ENCODE results near the gene FSTL4. TPM values are rescaled to one million over a fixed set of nuclear protein-coding genes. Genes with fewer than 3 reads are reported as not detected.

The FSTL4 gene
- polyA plus RNA-seq, 3 donors: not detected

- Histone ChIP-seq H3K79me2 (ENCODE audit: insufficient read depth, low read length) (no peaks in the 10 kb centered on the region), H2AFZ (ENCODE audit: insufficient read depth, low read depth, low read length, poor library complexity, severe bottlenecking) (no peak overlapping the region), H3K9ac (ENCODE audit: insufficient read depth, low read length, poor library complexity, severe bottlenecking) (no peak overlapping the region), H3K4me1 (ENCODE audit: control insufficient read depth in 1 of 2, insufficient read depth in 2 of 2, low read length in 2 of 2) (peaks cover 0 to 2% of the 10 kb centered on the region in 2 donors), H3K4me2 (replicated peaks; ENCODE audit: extremely low read depth, low read length, poor library complexity, severe bottlenecking) (no peak overlapping the region), H3K9me3 (replicated peaks in 1 of 2; ENCODE audit: control insufficient read depth in 1 of 2, insufficient read depth in 1 of 2, low read length in 2 of 2) (no peaks in the 10 kb centered on the region), H3K27me3 (ENCODE audit: control insufficient read depth in 2 of 2, insufficient read depth in 2 of 2, low read length in 2 of 2) (no peaks in the 10 kb centered on the region), H3K36me3 (replicated peaks in 1 of 2; ENCODE audit: control insufficient read depth in 1 of 2, insufficient read depth in 2 of 2, low read length in 2 of 2) (no peaks in the 10 kb centered on the region), H3K4me3 (replicated peaks in 1 of 3; ENCODE audit: low read depth in 2 of 3, low read length in 3 of 3) (no peak overlapping the region), H3K27ac (ENCODE audit: low read depth in 1 of 2, low read length in 2 of 2) (no peak overlapping the region), H4K20me1 (ENCODE audit: insufficient read depth, low read length) (no peaks in the 10 kb centered on the region)
- 86% methylated on average over 1 of the region's 3 CpGs for WGBS (ENCODE audit: insufficient coverage)
- Mint-ChIP-seq H3K27me3 (ENCODE audit: low read depth in 3 of 3) (peaks cover 0 to 5% (median 4%) of the 10 kb centered on the region in 3 donors), H3K27ac (peak overlapping the region in 1 of 7 donors; percentile 61), H3K9me3 (peaks cover 0 to 2% (median 0%) of the 10 kb centered on the region in 7 donors), H3K4me1 (peaks cover 15% of the 10 kb centered on the region), H3K36me3 (no peaks in the 10 kb centered on the region), H3K4me3 (no peak overlapping the region)
- no peak for TF ChIP-seq CTCF (IDR thresholded peaks at IDR 0.05)
- intact Hi-C loops (cut with micrococcal nuclease): no loop called here
- no peak for DNase-seq
Observed at GRCh38 chr5:133232435-133232834, 379.9 kb downstream of the FSTL4 start.

GRCh38 chr5:133232011-133232410 lies 380.3 kb downstream of the FSTL4 start:
- H3K4me1 Mint-ChIP-seq: peaks cover 15% of the 10 kb centered on the region

More at GRCh38 chr5:133232011-133232410, 380.3 kb downstream of the FSTL4 start:
- Mint-ChIP-seq H3K27me3 (ENCODE audit: low read depth in 3 of 3) (peaks cover 0 to 5% (median 4%) of the 10 kb centered on the region in 3 donors), H3K4me3 (no peak overlapping the region), H3K27ac (peak overlapping the region in 2 of 7 donors; percentile 61 to 84), H3K36me3 (no peaks in the 10 kb centered on the region), H3K9me3 (peaks cover 0 to 2% (median 0%) of the 10 kb centered on the region in 7 donors)
- no peaks in the 10 kb centered on the region for H3K27me3 ChIP-seq (ENCODE audit: control insufficient read depth in 2 of 2, insufficient read depth in 2 of 2, low read length in 2 of 2)
- no peak for TF ChIP-seq CTCF (IDR thresholded peaks at IDR 0.05)
- H3K36me3 ChIP-seq (replicated peaks in 1 of 2; ENCODE audit: control insufficient read depth in 1 of 2, insufficient read depth in 2 of 2, low read length in 2 of 2): no peaks in the 10 kb centered on the region
- no peak overlapping the region for H3K4me3 ChIP-seq (replicated peaks in 1 of 3; ENCODE audit: low read depth in 2 of 3, low read length in 3 of 3)
- H3K79me2 ChIP-seq (ENCODE audit: insufficient read depth, low read length): no peaks in the 10 kb centered on the region
- peak in 2 of 3 donors; percentile 70 to 72 for DNase-seq
- WGBS (ENCODE audit: insufficient coverage): 31% methylated on average over 4 of the region's 6 CpGs
- H2AFZ ChIP-seq (ENCODE audit: insufficient read depth, low read depth, low read length, poor library complexity, severe bottlenecking): no peak overlapping the region
- no peak overlapping the region for H3K27ac ChIP-seq (ENCODE audit: low read depth in 1 of 2, low read length in 2 of 2)
- no peak overlapping the region for H3K9ac ChIP-seq (ENCODE audit: insufficient read depth, low read length, poor library complexity, severe bottlenecking)
- H3K4me1 ChIP-seq (ENCODE audit: control insufficient read depth in 1 of 2, insufficient read depth in 2 of 2, low read length in 2 of 2): peaks cover 0 to 2% of the 10 kb centered on the region in 2 donors
- H3K9me3 ChIP-seq (replicated peaks in 1 of 2; ENCODE audit: control insufficient read depth in 1 of 2, insufficient read depth in 1 of 2, low read length in 2 of 2): no peaks in the 10 kb centered on the region
- no peaks in the 10 kb centered on the region for H4K20me1 ChIP-seq (ENCODE audit: insufficient read depth, low read length)
- intact Hi-C loops (cut with micrococcal nuclease): no loop called here
- H3K4me2 ChIP-seq (replicated peaks; ENCODE audit: extremely low read depth, low read length, poor library complexity, severe bottlenecking): no peak overlapping the region

All from CD14-positive monocyte (primary cell).